NCI-H748 treated with DMSO at 0.1 percent for 48 hours (cell line): Measurements from ENCODE around the gene POU2F1.

ENCODE experiments used
- DNase-seq: peaks from one replicate; lab custom pipeline; 2025; lab: John Stamatoyannopoulos, UW

POU2F1 gene

GRCh38 chr1:167467126-167467710 lies 246.5 kb downstream of the POU2F1 start:
- DNase-seq, result no peak

- no peak for DNase-seq
Observed at GRCh38 chr1:167467752-167468151, 247.1 kb downstream of the POU2F1 start.

- no peak for DNase-seq
Observed at GRCh38 chr1:167469280-167469965, 248.7 kb downstream of the POU2F1 start.

- no peak for DNase-seq
Observed at GRCh38 chr1:167471568-167471967, 250.9 kb downstream of the POU2F1 start.

- no peak for DNase-seq
Observed at GRCh38 chr1:167472752-167473521, 252.3 kb downstream of the POU2F1 start.

- no peak for DNase-seq
Observed at GRCh38 chr1:167473761-167474160, 253.1 kb downstream of the POU2F1 start.

- no peak for DNase-seq
Observed at GRCh38 chr1:167474191-167474641, 253.5 kb downstream of the POU2F1 start.

GRCh38 chr1:167476061-167476460 lies 255.4 kb downstream of the POU2F1 start:
- no peak for DNase-seq
